HepG2 (cell line): ENCODE data around the gene MLXIPL. TPM values are rescaled to one million over a fixed set of nuclear protein-coding genes. Genes with fewer than 3 reads are reported as not detected.

Experiments
- KLF13 ChIP-seq: sonication (generic); formaldehyde crosslinking; IDR thresholded peaks from 2 replicates; pipeline ENCODE4 v1.4.0; 2020; ENCODE audit warnings: mild to moderate bottlenecking, missing genetic modification reagents
- MLLT10 ChIP-seq: sonication (generic); formaldehyde crosslinking; IDR thresholded peaks from 2 replicates; pipeline ENCODE4 v1.4.0; 2020; ENCODE audit warnings: missing genetic modification reagents
- NCOA2 ChIP-seq: sonication (generic); formaldehyde crosslinking; IDR thresholded peaks from 2 replicates; pipeline ENCODE4 v1.8.0; 2022; ENCODE audit warnings: inconsistent platforms
- NR3C1 ChIP-seq: sonication (generic); formaldehyde crosslinking; IDR thresholded peaks from 2 replicates; pipeline ENCODE4 v1.4.0; 2020; ENCODE audit warnings: missing genetic modification reagents
- PAWR ChIP-seq: sonication (generic); formaldehyde crosslinking; IDR thresholded peaks from 2 replicates; pipeline ENCODE4 v1.4.0; 2020; ENCODE audit warnings: missing genetic modification reagents, mild to moderate bottlenecking, borderline replicate concordance
- SIN3A ChIP-seq: IDR thresholded peaks from 2 replicates; pipeline ENCODE4 v1.6.1; 2011; ENCODE audit warnings: low read depth, mild to moderate bottlenecking, control low read depth, low read length, borderline replicate concordance
- SIX1 ChIP-seq: sonication (generic); formaldehyde crosslinking; IDR thresholded peaks from 2 replicates; pipeline ENCODE4 v1.4.0; 2020; ENCODE audit warnings: missing genetic modification reagents, borderline replicate concordance
- SKI ChIP-seq: fragments of 450-650 bp; IDR thresholded peaks from one replicate; pipeline ENCODE4 v1.6.1; 2018; ENCODE audit warnings: mild to moderate bottlenecking; ENCODE audit not compliant: partially characterized antibody
- TEAD2 ChIP-seq: sonication (generic); formaldehyde crosslinking; IDR thresholded peaks from 2 replicates; pipeline ENCODE4 v1.9.0; 2021; ENCODE audit warnings: missing genetic modification reagents
- ZNF136 ChIP-seq: sonication (generic); formaldehyde crosslinking; IDR thresholded peaks from 2 replicates; pipeline ENCODE4 v1.8.1; 2022; ENCODE audit warnings: low read depth, mild to moderate bottlenecking, moderate library complexity, missing genetic modification reagents
- ZNF282 ChIP-seq: fragments of 450-650 bp; IDR thresholded peaks from 2 replicates; pipeline ENCODE4 v1.6.1; 2018; ENCODE audit not compliant: partially characterized antibody
- ZNF451 ChIP-seq: sonication (generic); formaldehyde crosslinking; IDR thresholded peaks from 2 replicates; pipeline ENCODE4 v1.5.0; 2020; ENCODE audit warnings: mild to moderate bottlenecking, missing genetic modification reagents
- ZNF501 ChIP-seq: sonication (generic); formaldehyde crosslinking; IDR thresholded peaks from 2 replicates; pipeline ENCODE4 v1.5.1; 2020; ENCODE audit warnings: mild to moderate bottlenecking, moderate library complexity, missing genetic modification reagents
- polyA plus RNA-seq, 8 experiments: library from polyadenylated mRNA; depleted of rRNA in 3 of 8; stranded (reverse) in 7 of 8; unstranded in 1 of 8; fragments of >200 nt; fragmentation: Illumina TruSeq in 4 of 8; extraction: Trizol in 4 of 8; gene quantifications; 2 replicates each; pipeline versions ENCODE4 v1.2.1 to v1.2.3, GENCODE V29; 2011 to 2016; ENCODE audit warnings: low read depth in 4 of 8, missing spikeins in 1 of 8, mixed read lengths in 1 of 8; ENCODE audit not compliant: insufficient read depth in 1 of 8
- total RNA-seq, 5 experiments: library from RNA; depleted of rRNA; stranded (reverse); fragments of >200 nt; fragmentation: Illumina TruSeq; extraction: Trizol; gene quantifications; 2 replicates each; pipeline ENCODE4 v1.2.3, GENCODE V29; 2016; ENCODE audit warnings: low read depth in 1 of 5
- TF ChIP-seq, protein P1 (sequence below): sonication (generic); formaldehyde crosslinking; IDR thresholded peaks from 2 replicates; pipeline ENCODE4 v1.5.0; 2020; ENCODE audit warnings: mild to moderate bottlenecking, low read depth, missing genetic modification reagents, borderline replicate concordance
- TF ChIP-seq, protein P2 (sequence below): sonication (generic); formaldehyde crosslinking; IDR thresholded peaks from 2 replicates; pipeline ENCODE4 v1.4.0; 2020; ENCODE audit warnings: missing genetic modification reagents, low read depth, mild to moderate bottlenecking, borderline replicate concordance
- TF ChIP-seq, protein P3 (sequence below): sonication (generic); formaldehyde crosslinking; conservative IDR thresholded peaks from 2 replicates; pipeline ENCODE4 v1.4.0; 2020; ENCODE audit warnings: missing genetic modification reagents
- TF ChIP-seq, protein P4 (sequence below): sonication (generic); formaldehyde crosslinking; IDR thresholded peaks from 2 replicates; pipeline ENCODE4 v1.8.0; 2022; ENCODE audit warnings: missing genetic modification reagents, mild to moderate bottlenecking, inconsistent platforms, borderline replicate concordance
- TF ChIP-seq, protein P5 (sequence below): sonication (generic); formaldehyde crosslinking; IDR thresholded peaks from 2 replicates; pipeline ENCODE4 v1.5.0; 2020; ENCODE audit warnings: mild to moderate bottlenecking, missing genetic modification reagents
- TF ChIP-seq, protein P6 (sequence below): sonication (generic); formaldehyde crosslinking; IDR thresholded peaks from 2 replicates; pipeline ENCODE4 v1.5.0; 2020; ENCODE audit warnings: mild to moderate bottlenecking, missing genetic modification reagents

Gene MLXIPL
- total and polyA plus RNA-seq, 2 of the 13 experiments (the other 11 are each of a cell fraction or from before 2014, with no cell fraction given) = 51.6 to 60.1 TPM

DNA sequence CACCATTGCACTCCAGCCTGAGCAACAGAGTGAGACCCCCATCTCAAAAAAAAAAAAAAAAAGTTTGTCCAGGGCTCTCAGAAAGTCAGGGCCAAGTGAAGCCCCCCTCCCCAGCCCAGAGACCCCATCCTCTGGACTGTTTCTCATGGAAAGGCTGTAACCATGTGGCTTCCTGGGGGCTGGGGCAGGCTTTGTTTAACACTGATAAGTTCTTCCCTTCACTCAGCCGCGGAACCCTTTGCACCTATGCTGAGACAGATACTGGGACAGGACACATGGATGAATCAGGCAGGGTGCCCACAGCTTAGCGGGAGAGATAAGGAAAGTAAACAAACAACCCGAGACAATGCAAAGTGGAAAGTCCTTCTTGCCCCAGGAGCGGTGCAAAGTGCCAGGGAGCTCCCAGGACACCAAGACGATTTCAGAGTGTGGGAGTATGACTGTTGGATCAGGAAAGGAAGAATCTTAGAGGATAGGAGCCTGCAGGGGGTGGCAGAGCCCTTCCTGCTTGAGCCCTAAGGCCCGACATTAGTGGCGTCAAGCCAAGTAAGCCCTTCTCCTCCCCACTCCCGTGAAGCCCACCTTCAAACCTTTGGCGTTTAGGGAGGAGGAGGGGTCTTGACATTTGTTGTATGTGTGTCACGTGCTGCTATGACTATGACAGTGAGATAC is 11.6 kb downstream of the MLXIPL start (continued):
- TF ChIP-seq, protein P1, sequence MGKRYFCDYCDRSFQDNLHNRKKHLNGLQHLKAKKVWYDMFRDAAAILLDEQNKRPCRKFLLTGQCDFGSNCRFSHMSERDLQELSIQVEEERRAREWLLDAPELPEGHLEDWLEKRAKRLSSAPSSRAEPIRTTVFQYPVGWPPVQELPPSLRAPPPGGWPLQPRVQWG = no peak
- TF ChIP-seq SIX1 (CRISPR knock-in tag) (peak; percentile 71), MLLT10 (CRISPR knock-in tag) (no peak; the same call in 1 of the 2 replicates), ZNF136 (CRISPR knock-in tag) (no peak), SIN3A (peak; percentile 89; the same call in 1 of the 2 replicates), ZNF501 (CRISPR knock-in tag) (no peak; the same call in 1 of the 2 replicates), SKI (peak; percentile 58), NR3C1 (no peak), PAWR (no peak), NCOA2 (CRISPR knock-in tag) (peak; percentile 95), ZNF451 (CRISPR knock-in tag) (no peak; the same call in 1 of the 2 replicates), KLF13 (no peak), ZNF282 (no peak), TEAD2 (CRISPR knock-in tag) (no peak)
- TF ChIP-seq, protein P2, sequence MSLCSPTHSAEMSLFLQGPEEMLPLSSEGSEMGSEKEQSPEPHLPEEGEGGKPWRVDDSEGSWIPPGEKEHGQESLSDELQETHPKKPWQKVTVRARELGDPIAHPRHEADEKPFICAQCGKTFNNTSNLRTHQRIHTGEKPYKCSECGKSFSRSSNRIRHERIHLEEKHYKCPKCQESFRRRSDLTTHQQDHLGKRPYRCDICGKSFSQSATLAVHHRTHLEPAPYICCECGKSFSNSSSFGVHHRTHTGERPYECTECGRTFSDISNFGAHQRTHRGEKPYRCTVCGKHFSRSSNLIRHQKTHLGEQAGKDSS (CRISPR knock-in tag) = peak; percentile 53; the same call in 1 of the 2 replicates
- TF ChIP-seq, protein P3, sequence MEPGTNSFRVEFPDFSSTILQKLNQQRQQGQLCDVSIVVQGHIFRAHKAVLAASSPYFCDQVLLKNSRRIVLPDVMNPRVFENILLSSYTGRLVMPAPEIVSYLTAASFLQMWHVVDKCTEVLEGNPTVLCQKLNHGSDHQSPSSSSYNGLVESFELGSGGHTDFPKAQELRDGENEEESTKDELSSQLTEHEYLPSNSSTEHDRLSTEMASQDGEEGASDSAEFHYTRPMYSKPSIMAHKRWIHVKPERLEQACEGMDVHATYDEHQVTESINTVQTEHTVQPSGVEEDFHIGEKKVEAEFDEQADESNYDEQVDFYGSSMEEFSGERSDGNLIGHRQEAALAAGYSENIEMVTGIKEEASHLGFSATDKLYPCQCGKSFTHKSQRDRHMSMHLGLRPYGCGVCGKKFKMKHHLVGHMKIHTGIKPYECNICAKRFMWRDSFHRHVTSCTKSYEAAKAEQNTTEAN (CRISPR knock-in tag) = no peak; the same call in 1 of the 2 replicates
- TF ChIP-seq, protein P4, sequence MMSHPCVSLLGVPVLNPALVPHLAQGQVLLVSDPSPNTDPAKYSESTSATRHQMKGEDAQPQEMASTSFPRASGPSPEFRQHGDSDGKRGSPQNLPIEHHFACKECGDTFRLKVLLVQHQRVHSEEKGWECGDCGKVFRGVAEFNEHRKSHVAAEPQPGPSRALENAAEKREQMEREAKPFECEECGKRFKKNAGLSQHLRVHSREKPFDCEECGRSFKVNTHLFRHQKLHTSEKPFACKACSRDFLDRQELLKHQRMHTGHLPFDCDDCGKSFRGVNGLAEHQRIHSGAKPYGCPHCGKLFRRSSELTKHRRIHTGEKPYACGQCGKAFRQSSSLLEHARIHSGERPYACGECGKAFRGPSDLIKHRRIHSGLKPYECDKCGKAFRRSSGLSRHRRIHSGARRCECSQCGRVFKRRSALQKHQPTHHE (CRISPR knock-in tag) = 0 out of 2 replicates have a peak, but pooled peaks have one; percentile 59
- TF ChIP-seq, protein P5, sequence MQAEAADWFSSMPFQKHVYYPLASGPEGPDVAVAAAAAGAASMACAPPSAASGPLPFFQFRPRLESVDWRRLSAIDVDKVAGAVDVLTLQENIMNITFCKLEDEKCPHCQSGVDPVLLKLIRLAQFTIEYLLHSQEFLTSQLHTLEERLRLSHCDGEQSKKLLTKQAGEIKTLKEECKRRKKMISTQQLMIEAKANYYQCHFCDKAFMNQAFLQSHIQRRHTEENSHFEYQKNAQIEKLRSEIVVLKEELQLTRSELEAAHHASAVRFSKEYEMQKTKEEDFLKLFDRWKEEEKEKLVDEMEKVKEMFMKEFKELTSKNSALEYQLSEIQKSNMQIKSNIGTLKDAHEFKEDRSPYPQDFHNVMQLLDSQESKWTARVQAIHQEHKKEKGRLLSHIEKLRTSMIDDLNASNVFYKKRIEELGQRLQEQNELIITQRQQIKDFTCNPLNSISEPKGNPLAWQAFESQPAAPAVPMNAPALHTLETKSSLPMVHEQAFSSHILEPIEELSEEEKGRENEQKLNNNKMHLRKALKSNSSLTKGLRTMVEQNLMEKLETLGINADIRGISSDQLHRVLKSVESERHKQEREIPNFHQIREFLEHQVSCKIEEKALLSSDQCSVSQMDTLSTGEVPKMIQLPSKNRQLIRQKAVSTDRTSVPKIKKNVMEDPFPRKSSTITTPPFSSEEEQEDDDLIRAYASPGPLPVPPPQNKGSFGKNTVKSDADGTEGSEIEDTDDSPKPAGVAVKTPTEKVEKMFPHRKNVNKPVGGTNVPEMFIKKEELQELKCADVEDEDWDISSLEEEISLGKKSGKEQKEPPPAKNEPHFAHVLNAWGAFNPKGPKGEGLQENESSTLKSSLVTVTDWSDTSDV (CRISPR knock-in tag) = no peak
- TF ChIP-seq, protein P6, sequence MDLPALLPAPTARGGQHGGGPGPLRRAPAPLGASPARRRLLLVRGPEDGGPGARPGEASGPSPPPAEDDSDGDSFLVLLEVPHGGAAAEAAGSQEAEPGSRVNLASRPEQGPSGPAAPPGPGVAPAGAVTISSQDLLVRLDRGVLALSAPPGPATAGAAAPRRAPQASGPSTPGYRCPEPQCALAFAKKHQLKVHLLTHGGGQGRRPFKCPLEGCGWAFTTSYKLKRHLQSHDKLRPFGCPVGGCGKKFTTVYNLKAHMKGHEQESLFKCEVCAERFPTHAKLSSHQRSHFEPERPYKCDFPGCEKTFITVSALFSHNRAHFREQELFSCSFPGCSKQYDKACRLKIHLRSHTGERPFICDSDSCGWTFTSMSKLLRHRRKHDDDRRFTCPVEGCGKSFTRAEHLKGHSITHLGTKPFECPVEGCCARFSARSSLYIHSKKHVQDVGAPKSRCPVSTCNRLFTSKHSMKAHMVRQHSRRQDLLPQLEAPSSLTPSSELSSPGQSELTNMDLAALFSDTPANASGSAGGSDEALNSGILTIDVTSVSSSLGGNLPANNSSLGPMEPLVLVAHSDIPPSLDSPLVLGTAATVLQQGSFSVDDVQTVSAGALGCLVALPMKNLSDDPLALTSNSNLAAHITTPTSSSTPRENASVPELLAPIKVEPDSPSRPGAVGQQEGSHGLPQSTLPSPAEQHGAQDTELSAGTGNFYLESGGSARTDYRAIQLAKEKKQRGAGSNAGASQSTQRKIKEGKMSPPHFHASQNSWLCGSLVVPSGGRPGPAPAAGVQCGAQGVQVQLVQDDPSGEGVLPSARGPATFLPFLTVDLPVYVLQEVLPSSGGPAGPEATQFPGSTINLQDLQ = peak; percentile 25; the same call in 1 of the 2 replicates
